ENCODE data around the gene ZNF319.

- TF ChIP-seq POLR2AphosphoS5 (IDR thresholded peaks at IDR 0.05; ENCODE audit: low read depth, low read length) (no peak), POLR2A (IDR thresholded peaks at IDR 0.05; ENCODE audit: low read depth, low read length) (no peak)
These were observed 21.4 kb upstream of the ZNF319 start for GRCh38 chr16:58021661-58022551.
